GM12892 (cell line): ENCODE results near the gene ZNF628.

Experiments
- POLR2A ChIP-seq: IDR thresholded peaks from 2 replicates; pipeline ENCODE4 v1.6.1; 2011; ENCODE audit warnings: low read depth, low read length, control low read depth
- POLR2AphosphoS5 ChIP-seq: IDR thresholded peaks from 2 replicates; pipeline ENCODE4 v1.6.1; 2011; ENCODE audit warnings: low read depth, low read length, control low read depth
- TAF1 ChIP-seq: IDR thresholded peaks from 2 replicates; pipeline ENCODE4 v1.6.1; 2011; ENCODE audit warnings: low read depth, mild to moderate bottlenecking, control low read depth, low read length, borderline replicate concordance

- TF ChIP-seq POLR2A (no peak), POLR2AphosphoS5 (no peak), TAF1 (no peak)
Measured at GRCh38 chr19:55474269-55475265, 1.9 kb upstream of the ZNF628 start.
